ENCODE measurements around the gene HSPB3. TPM values are rescaled to one million over a fixed set of nuclear protein-coding genes. Genes with fewer than 3 reads are reported as not detected.
"Not testable (repeated sequence)": the region's sequence is repeated elsewhere in the genome, so short reads cannot be mapped to it uniquely, and the experiment has no call there.

Gene HSPB3
- total RNA-seq, 2 donors from 2014 or later: 1.7 to 4.1 TPM

DNA sequence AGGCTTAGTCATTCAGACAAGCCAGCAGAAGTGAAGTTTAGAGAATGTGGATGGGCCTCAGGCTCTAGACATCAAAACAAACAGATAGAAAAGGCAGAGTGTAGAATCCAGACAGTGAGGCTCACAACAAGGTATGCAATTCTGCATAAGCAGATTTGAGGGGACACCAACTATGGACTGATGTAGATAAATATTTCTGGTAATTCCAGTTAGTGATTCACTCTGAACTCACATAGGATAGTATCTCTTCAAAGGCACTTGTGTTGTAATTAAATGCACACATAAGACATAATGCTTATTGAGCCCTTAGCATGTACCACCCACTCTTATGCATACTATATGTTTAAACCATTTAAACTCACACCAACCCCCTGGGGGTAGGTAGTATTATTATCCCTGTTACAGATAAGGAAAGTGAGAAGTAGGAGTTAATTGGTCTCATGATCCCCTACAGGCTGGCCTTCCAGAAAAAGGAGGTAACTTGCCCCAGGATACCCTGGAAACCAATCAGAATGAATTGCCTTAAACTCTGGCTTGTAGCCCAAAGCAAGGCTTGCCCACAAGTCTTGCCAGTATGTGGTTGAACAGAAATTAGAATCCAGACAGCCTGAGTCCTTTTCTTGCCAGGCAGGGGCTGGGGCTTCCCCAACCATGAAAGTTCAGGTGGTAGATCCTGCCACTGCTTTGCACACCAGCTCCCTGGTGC is 39.5 kb upstream of the HSPB3 start:
- Histone ChIP-seq H3K4me3 (no peak overlapping the region), H3K4me1 (replicated peaks) (no peaks in the 10 kb centered on the region), H3K9me3 (no peaks in the 10 kb centered on the region), H3K27me3 (replicated peaks; ENCODE audit: insufficient read depth) (no peaks in the 10 kb centered on the region), H3K27ac (no peak overlapping the region), H3K36me3 (no peaks in the 10 kb centered on the region)
- intact Hi-C loops (cut with DNase I): loop anchor here (5.0 kb wide), 1 partner anchor 104 kb away; the partner anchor contains the start of gene ARL15
- DNase-seq (ENCODE audit: low spot score): no peak
- TF ChIP-seq POLR2AphosphoS5 (IDR thresholded peaks at IDR 0.05) (no peak), POLR2A (IDR thresholded peaks at IDR 0.05) (no peak)
- TF ChIP-seq, protein P1, sequence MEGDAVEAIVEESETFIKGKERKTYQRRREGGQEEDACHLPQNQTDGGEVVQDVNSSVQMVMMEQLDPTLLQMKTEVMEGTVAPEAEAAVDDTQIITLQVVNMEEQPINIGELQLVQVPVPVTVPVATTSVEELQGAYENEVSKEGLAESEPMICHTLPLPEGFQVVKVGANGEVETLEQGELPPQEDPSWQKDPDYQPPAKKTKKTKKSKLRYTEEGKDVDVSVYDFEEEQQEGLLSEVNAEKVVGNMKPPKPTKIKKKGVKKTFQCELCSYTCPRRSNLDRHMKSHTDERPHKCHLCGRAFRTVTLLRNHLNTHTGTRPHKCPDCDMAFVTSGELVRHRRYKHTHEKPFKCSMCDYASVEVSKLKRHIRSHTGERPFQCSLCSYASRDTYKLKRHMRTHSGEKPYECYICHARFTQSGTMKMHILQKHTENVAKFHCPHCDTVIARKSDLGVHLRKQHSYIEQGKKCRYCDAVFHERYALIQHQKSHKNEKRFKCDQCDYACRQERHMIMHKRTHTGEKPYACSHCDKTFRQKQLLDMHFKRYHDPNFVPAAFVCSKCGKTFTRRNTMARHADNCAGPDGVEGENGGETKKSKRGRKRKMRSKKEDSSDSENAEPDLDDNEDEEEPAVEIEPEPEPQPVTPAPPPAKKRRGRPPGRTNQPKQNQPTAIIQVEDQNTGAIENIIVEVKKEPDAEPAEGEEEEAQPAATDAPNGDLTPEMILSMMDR (IDR thresholded peaks at IDR 0.05): no peak

DNA sequence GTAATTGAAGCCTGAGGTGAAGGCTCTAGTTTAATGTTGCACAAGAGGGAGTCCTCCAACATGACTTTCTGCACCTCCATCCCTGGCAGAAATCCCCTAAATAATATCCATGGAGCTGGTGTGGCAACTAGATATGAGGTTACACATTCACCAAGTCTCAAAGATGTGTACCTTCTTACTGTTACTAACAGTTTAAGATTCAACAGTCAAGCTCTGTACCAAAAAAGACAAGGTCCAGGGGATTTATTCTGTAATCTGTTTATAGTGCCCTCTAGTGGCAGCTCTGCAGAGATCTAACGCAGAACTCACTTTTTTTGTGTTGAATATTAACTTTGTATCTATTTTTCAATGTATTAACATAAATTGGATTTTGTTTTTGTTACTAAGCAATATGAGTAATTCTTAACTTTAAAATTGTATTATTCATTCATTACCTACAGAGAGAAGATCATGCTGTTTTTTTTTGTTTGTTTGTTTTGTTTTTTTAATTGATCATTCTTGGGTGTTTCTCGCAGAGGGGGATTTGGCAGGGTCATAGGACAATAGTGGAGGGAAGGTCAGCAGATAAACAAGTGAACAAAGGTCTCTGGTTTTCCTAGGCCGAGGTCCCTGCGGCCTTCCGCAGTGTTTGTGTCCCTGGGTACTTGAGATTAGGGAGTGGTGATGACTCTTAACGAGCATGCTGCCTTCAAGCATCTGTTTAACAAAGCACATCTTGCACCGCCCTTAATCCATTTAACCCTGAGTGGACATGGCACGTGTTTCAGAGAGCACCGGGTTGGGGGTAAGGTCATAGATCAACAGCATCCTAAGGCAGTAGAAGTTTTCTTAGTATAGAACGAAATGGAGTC is 35.7 kb upstream of the HSPB3 start:
- not testable (repeated sequence) for H3K36me3 ChIP-seq; H3K4me1 ChIP-seq (replicated peaks); H3K4me3 ChIP-seq; H3K27ac ChIP-seq; H3K9me3 ChIP-seq; H3K27me3 ChIP-seq (replicated peaks; ENCODE audit: insufficient read depth)
- 54% methylated on average over 10 of the region's 10 CpGs for WGBS
- TF ChIP-seq, protein P1 (IDR thresholded peaks at IDR 0.05): peak; percentile 72 to 86 (median 78)
- intact Hi-C loops (cut with DNase I): loop anchor here (2.0 to 5.0 kb wide), 3 partner anchors 107 to 177 kb away; partner anchors contain the start of gene ARL15
- peak; percentile 16 for DNase-seq (ENCODE audit: low spot score)

DNA sequence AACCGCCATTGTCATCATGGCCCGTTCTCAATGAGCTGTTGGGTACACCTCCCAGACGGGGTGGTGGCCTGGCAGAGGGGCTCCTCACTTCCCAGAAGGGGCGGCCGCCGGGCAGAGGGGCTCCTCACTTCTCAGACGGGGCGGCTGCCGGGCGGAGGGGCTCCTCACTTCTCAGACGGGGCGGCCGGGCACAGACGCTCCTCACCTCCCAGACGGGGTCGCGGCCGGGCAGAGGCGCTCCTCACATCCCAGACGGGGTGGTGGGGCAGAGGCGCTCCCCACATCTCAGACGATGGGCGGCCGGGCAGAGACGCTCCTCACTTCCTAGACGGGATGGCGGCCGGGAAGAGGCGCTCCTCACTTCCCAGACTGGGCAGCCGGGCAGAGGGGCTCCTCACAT is 35.0 kb upstream of the HSPB3 start:
- not testable (repeated sequence) for H3K4me1 ChIP-seq (replicated peaks); H3K27ac ChIP-seq; DNase-seq (ENCODE audit: low spot score); H3K4me3 ChIP-seq; H3K9me3 ChIP-seq; H3K36me3 ChIP-seq; H3K27me3 ChIP-seq (replicated peaks; ENCODE audit: insufficient read depth)
- whole genome bisulfite sequencing: 93% methylated on average over 19 of the region's 30 CpGs
- intact Hi-C loops (cut with DNase I): loop anchor here (5.0 kb wide), 1 partner anchor 178 kb away; no protein-coding TSS in a partner anchor

DNA sequence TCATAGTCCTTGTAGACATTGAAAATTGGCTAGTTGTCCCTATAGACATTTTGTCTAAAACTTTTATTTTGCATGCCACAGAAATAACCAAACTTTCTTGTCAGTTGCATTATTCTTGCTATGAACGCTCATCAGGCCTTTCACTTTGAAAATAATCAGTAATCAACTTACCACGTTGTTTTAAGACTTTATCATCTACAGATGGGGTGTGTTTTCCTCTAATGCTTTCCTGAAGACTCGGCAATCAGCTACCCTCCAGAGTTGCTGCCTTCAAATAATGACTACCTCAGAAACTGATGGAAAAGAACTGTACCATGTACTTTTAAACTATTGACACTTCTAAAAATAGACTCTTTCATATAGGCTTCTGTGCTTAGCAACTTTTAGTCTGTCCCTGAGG is 33.5 kb upstream of the HSPB3 start:
- Histone ChIP-seq H3K4me3 (no peak overlapping the region), H3K27ac (no peak overlapping the region), H3K27me3 (replicated peaks; ENCODE audit: insufficient read depth) (no peaks in the 10 kb centered on the region), H3K36me3 (no peaks in the 10 kb centered on the region), H3K9me3 (no peaks in the 10 kb centered on the region), H3K4me1 (replicated peaks) (no peaks in the 10 kb centered on the region)
- no peak for TF ChIP-seq POLR2A (IDR thresholded peaks at IDR 0.05)
- no peak for TF ChIP-seq POLR2AphosphoS5 (IDR thresholded peaks at IDR 0.05)
- TF ChIP-seq, protein P1 (IDR thresholded peaks at IDR 0.05): no peak
- 70% methylated on average over 3 of the region's 3 CpGs for WGBS
- DNase-seq (ENCODE audit: low spot score): no peak
- intact Hi-C loops (cut with DNase I): loop anchor here (5.0 kb wide), 1 partner anchor 180 kb away; no protein-coding TSS in a partner anchor

DNA sequence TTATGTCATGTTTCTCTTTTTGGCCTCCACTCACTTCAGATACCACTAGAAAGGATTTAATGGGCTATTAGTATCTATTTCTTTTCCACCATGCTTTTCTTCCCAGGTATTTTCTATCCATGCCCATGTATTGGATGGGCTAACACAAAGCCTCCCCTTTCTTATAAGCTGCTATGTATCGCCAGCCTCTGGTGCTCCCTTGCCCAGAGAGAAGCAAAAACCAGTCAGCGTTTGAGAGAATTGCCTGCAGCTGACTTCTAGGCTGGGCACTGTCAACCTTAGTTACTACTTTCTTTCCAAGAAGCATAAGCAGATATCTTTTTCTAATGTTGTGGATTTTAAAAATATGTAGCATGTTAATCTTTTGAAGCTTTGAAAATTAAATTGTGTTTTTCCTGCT is 30.2 kb upstream of the HSPB3 start:
- intact Hi-C loops (cut with DNase I): no loop called here
- no peak for TF ChIP-seq POLR2A (IDR thresholded peaks at IDR 0.05)
- TF ChIP-seq POLR2AphosphoS5 (IDR thresholded peaks at IDR 0.05): no peak
- TF ChIP-seq, protein P1 (IDR thresholded peaks at IDR 0.05): no peak
- H3K9me3 ChIP-seq: no peaks in the 10 kb centered on the region

More for the DNA sequence above, 30.2 kb upstream of the HSPB3 start:
- WGBS: 86% methylated on average over 2 of the region's 2 CpGs
- Histone ChIP-seq H3K36me3 (no peaks in the 10 kb centered on the region), H3K4me3 (no peak overlapping the region), H3K4me1 (replicated peaks) (no peaks in the 10 kb centered on the region), H3K27ac (no peak overlapping the region), H3K27me3 (replicated peaks; ENCODE audit: insufficient read depth) (no peaks in the 10 kb centered on the region)
- DNase-seq (ENCODE audit: low spot score): no peak

All from prostate gland (tissue), 2 donors.